Activated CD8-positive, alpha-beta memory T cell treated with anti-CD3 and anti-CD28 coated beads for 36 hours (primary cell): ENCODE results near the gene EMP2. TPM values are rescaled to one million over a fixed set of nuclear protein-coding genes. Genes with fewer than 3 reads are reported as not detected.

ENCODE experiments used
- CTCF ChIA-PET: fragments of 350-600 bp; sonication (Branson Sonifier 250); formaldehyde crosslinking; loops from one replicate; lab custom pipeline; 2021; ENCODE audit warnings: antibody characterized with exemption; lab: Charles Lee
- POLR2A ChIA-PET: fragments of 350-600 bp; sonication (Branson Sonifier 250); formaldehyde crosslinking; loops from one replicate; lab custom pipeline; 2021; ENCODE audit warnings: antibody characterized with exemption; lab: Charles Lee
- total RNA-seq, 2 experiments: library from RNA; stranded (reverse); gene quantifications; one replicate each; pipeline ENCODE4 v1.2.3, GENCODE V29; 2021

EMP2 gene
- total RNA-seq, 2 experiments from 2014 or later: not detected

GRCh38 chr16:10504404-10504885 lies 76.0 kb downstream of the EMP2 start:
- CTCF ChIA-PET: interaction anchor here (0.6 to 1.1 kb wide), 2 partner anchors 190 to 235 kb away, joined by 3 to 5 read pairs; no protein-coding TSS in a partner anchor
- POLR2A ChIA-PET: no interaction called here

- CTCF ChIA-PET: interaction anchor here (0.8 kb wide), 1 partner anchor 246 kb away, joined by 3 read pairs; no protein-coding TSS in a partner anchor
- POLR2A ChIA-PET: no interaction called here
Observed at GRCh38 chr16:10502776-10503175, 77.6 kb downstream of the EMP2 start.

DNA sequence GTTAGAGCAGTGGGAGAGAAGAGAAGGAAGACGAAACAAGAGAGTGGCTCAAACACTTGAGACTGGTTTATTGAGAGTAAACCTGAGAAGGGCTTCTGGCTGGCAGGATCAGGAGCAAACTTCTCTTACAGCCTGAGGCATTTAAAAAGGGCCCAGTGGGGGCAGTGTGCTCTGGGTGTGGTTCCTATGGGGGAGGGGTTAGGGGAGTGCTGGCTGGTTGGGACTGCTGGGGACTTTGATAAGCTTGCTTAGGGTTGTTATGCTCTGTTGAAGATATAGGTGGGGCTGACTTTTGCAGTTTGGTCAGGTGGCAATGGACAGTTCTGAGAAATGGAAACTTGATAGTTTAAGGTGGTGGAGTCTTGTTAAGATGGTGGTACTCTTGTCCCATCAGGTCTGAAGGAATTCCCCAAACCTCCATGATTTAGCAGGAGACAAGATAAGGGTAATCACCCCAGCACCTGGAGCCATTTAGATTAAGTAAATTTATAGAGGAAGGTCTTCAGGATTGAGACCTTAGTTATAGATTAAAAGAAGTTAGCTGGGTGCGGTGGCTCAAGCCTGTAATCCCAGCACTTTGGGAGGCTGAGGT lies 79.3 kb downstream of the EMP2 start:
- ChIA-PET CTCF (interaction anchor here (1.0 kb wide), 1 partner anchor 16 kb away, joined by 3 read pairs; no protein-coding TSS in a partner anchor), POLR2A (no interaction called here)

DNA sequence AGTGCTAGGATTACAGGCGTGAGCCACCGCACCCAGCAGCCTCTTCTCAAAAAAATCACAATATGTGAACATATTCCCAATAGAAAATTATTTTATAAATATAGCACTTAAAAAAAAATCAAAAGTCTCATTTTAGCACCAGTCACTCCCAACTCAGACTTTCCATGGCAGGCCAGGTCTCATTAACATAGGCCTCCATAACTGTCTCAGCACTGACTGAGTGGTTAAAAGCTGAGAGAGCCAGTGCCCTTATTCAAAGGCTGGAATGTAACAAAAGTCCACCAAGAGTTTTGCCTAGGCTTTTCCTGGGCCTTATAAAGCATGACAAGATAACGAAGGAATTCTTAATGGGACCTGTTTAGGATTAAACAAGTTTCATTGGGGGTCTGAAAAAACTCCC lies 79.8 kb downstream of the EMP2 start:
- POLR2A ChIA-PET: no interaction called here
- CTCF ChIA-PET: interaction anchor here (1.0 to 1.3 kb wide), 2 partner anchors 9 to 16 kb away, joined by 3 to 4 read pairs; no protein-coding TSS in a partner anchor

GRCh38 chr16:10497132-10498101 lies 83.0 kb downstream of the EMP2 start:
- CTCF ChIA-PET: interaction anchor here (1.2 kb wide), 1 partner anchor 241 kb away, joined by 3 read pairs; no protein-coding TSS in a partner anchor
- POLR2A ChIA-PET: interaction anchor here (0.6 kb wide), 1 partner anchor 227 kb away, joined by 8 read pairs; no protein-coding TSS in a partner anchor

DNA sequence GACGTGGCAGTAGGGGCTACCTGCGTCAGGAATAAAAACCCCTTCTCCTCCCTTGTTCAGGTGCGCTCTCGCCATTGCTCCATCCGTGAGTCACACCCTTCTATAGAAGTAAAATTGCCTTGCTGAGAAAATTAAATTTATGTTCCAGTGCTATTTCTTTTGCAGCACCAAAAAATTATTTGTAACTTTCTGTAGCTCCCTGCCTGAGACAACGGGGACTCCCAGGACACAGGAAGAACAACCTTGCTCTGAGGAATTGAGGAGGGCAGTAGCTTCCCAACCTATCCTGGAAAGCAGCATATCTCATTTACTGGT lies 85.4 kb downstream of the EMP2 start:
- CTCF ChIA-PET: no interaction called here
- POLR2A ChIA-PET: no interaction called here

DNA sequence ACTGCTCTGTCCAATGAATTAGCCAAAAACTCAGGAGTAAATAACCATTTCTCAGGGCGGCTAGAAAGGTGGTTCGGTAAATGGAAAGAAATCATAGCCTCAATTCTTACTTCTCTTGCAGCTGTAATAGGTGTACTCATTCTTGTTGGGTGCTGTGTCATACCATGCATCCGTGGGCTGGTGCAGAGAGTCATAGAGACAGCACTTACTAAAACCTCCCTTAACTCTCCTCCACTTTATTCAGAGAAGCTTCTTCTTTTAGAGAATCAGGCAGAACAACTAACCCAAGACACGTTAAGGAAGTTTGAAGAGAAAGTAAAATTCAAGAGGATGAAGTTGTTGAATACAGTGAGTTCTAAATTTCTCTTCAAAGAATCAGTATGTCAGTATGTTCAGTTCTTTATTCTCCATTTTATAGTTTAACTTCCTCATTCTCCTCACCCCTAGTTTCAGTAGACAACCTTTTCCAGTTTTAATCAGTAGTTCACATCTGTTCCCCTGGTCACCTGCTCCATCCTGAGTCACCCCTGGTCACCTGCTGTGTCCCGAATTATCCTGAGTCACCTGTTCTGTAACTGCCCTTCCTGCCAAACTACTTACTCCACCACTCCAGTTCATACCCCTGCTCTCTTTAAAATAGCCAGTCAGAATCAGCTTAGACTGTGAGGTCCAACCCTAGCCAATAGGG lies 85.9 kb downstream of the EMP2 start:
- POLR2A ChIA-PET: no interaction called here
- CTCF ChIA-PET: no interaction called here

- CTCF ChIA-PET: interaction anchor here (1.1 kb wide), 1 partner anchor 249 kb away, joined by 3 read pairs; no protein-coding TSS in a partner anchor
- POLR2A ChIA-PET: no interaction called here
Observed at GRCh38 chr16:10493276-10493675, 87.1 kb downstream of the EMP2 start.

DNA sequence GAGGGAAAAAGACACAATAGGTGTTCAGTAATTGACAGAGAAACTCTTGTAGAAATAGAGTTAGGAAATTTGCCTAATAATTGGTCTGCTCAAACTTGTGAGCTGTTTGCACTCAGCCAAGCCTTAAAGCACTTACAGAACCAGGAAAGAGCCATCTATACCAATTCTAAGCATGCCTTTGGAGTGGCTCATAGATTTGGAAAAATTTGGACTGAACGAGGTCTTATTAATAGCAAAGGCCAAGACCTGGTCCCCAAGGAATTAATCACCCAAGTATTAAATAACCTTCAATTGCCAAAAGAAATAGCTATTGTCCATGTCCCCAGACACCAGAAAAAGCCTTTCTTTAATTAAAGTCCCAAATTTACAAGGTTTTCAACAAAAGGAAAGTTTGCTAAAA lies 90.3 kb downstream of the EMP2 start:
- CTCF ChIA-PET: interaction anchor here (0.8 kb wide), 1 partner anchor 25 kb away, joined by 3 read pairs; no protein-coding TSS in a partner anchor

GRCh38 chr16:10485698-10486382 lies 94.6 kb downstream of the EMP2 start:
- POLR2A ChIA-PET: no interaction called here
- CTCF ChIA-PET: no interaction called here

More for the DNA sequence above, 90.3 kb downstream of the EMP2 start:
- POLR2A ChIA-PET: no interaction called here

- ChIA-PET CTCF (no interaction called here), POLR2A (no interaction called here)
Observed at GRCh38 chr16:10485159-10485558, 95.2 kb downstream of the EMP2 start.

DNA sequence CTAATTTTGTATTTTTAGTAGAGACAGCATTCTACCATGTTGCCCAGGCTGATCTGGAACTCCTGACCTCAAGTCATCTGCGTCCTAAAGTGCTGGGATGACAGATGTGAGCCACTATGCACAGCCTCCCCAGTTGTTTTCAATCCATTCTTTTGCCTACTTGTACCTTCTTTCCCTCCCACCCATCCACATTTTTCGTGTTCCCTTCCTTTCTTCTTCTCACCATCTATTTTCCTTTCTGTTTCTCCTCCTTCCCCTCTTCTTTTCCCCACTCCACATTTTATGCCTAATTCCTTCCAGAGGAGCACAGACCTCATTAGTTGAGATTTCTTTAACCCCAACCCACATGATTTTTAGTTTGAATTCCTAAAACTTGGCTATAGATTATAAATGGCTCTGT lies 100.2 kb downstream of the EMP2 start:
- CTCF ChIA-PET: interaction anchor here (0.7 kb wide), 1 partner anchor 167 kb away, joined by 3 read pairs; no protein-coding TSS in a partner anchor
- POLR2A ChIA-PET: no interaction called here

Other genes starting within 250 kb of the EMP2 start
- gene ATF7IP2, start 194.5 kb downstream of the EMP2 start, total RNA-seq: 10 to 100 TPM; 12.3 to 12.4 TPM
- gene TEKT5, start 114.3 kb upstream of the EMP2 start, total RNA-seq: not detected
- 10 to 100 TPM; 32.5 to 37.0 TPM for gene NUBP1, start 163.2 kb upstream of the EMP2 start, total RNA-seq
- not detected for gene TVP23A, start 238.2 kb upstream of the EMP2 start, total RNA-seq